Measurements from ENCODE around the gene SUN2. TPM values are rescaled to one million over a fixed set of nuclear protein-coding genes. Genes with fewer than 3 reads are reported as not detected.

SUN2 gene
- polyA plus RNA-seq, 1 donor from 2014 or later, result 172 TPM

GRCh38 chr22:38710866-38711265, 44.9 kb downstream of the SUN2 start:
- Histone ChIP-seq H3K9ac (ENCODE audit: low read length) (no peak overlapping the region), H3F3A (ENCODE audit: insufficient read depth, low read length, poor library complexity, severe bottlenecking) (no peaks in the 10 kb centered on the region), H3K27ac (ENCODE audit: low read length) (no peak overlapping the region), H3K36me3 (ENCODE audit: insufficient read depth, low read length) (no peaks in the 10 kb centered on the region), H3K27me3 (ENCODE audit: insufficient read depth, low read depth, low read length) (no peaks in the 10 kb centered on the region), H3K4me2 (ENCODE audit: low read length) (no peak overlapping the region), H3K9me3 (ENCODE audit: low read length) (no peaks in the 10 kb centered on the region), H3K4me3 (ENCODE audit: low read length) (no peak overlapping the region), H3K79me2 (replicated peaks; ENCODE audit: insufficient read depth, low read length) (peaks cover 76% of the 10 kb centered on the region), H3K9me2 (ENCODE audit: insufficient read depth, low read length) (no peaks in the 10 kb centered on the region), H4K20me1 (ENCODE audit: insufficient read depth) (no peaks in the 10 kb centered on the region), H2AFZ (ENCODE audit: low read depth, low read length) (no peak overlapping the region)
- TF ChIP-seq RAD21 (conservative IDR thresholded peaks at IDR 0.05) (no peak), SMC3 (conservative IDR thresholded peaks at IDR 0.05; ENCODE audit: poor library complexity) (no peak), MXI1 (conservative IDR thresholded peaks at IDR 0.05; ENCODE audit: poor library complexity, severe bottlenecking) (no peak), TAF1 (IDR thresholded peaks at IDR 0.05; ENCODE audit: low read depth) (no peak), POLR2AphosphoS5 (IDR thresholded peaks at IDR 0.05) (no peak), EZH2 (IDR thresholded peaks at IDR 0.05; ENCODE audit: borderline replicate concordance, insufficient read depth, low read length, poor library complexity, severe bottlenecking) (no peak), REST (IDR thresholded peaks at IDR 0.05; ENCODE audit: borderline replicate concordance) (no peak), EP300 (conservative IDR thresholded peaks at IDR 0.05; ENCODE audit: poor library complexity, severe bottlenecking) (no peak)
- TF ChIP-seq, protein P1, sequence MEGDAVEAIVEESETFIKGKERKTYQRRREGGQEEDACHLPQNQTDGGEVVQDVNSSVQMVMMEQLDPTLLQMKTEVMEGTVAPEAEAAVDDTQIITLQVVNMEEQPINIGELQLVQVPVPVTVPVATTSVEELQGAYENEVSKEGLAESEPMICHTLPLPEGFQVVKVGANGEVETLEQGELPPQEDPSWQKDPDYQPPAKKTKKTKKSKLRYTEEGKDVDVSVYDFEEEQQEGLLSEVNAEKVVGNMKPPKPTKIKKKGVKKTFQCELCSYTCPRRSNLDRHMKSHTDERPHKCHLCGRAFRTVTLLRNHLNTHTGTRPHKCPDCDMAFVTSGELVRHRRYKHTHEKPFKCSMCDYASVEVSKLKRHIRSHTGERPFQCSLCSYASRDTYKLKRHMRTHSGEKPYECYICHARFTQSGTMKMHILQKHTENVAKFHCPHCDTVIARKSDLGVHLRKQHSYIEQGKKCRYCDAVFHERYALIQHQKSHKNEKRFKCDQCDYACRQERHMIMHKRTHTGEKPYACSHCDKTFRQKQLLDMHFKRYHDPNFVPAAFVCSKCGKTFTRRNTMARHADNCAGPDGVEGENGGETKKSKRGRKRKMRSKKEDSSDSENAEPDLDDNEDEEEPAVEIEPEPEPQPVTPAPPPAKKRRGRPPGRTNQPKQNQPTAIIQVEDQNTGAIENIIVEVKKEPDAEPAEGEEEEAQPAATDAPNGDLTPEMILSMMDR (IDR thresholded peaks at IDR 0.05; ENCODE audit: poor library complexity, severe bottlenecking), result no peak

DNA sequence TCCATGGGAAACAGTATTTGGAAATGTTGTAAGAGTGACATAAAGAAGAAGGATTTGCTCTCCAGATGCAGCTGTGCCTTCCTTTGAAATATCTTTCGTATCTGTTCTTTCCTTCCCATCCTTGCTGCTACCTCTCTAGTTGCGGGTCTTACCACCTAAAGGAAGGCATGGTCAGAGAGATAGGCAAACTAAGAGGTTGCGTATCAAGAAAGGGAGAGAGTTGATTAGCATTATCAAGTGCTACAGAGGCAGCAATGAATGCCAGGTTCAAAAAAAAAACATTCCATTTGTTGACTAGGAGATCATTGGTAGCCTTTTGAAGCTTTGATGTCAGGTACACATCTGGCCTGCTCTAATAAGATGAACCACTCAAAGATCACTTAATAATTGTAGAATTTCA, 45.4 kb downstream of the SUN2 start:
- Histone ChIP-seq H3K9ac (ENCODE audit: low read length) (no peak overlapping the region), H3K4me2 (ENCODE audit: low read length) (no peak overlapping the region), H2AFZ (ENCODE audit: low read depth, low read length) (no peak overlapping the region), H3K9me2 (ENCODE audit: insufficient read depth, low read length) (no peaks in the 10 kb centered on the region), H3K36me3 (ENCODE audit: insufficient read depth, low read length) (no peaks in the 10 kb centered on the region), H3K27me3 (ENCODE audit: insufficient read depth, low read depth, low read length) (no peaks in the 10 kb centered on the region), H3K27ac (ENCODE audit: low read length) (no peak overlapping the region), H4K20me1 (ENCODE audit: insufficient read depth) (no peaks in the 10 kb centered on the region), H3K79me2 (replicated peaks; ENCODE audit: insufficient read depth, low read length) (peaks cover 76% of the 10 kb centered on the region), H3F3A (ENCODE audit: insufficient read depth, low read length, poor library complexity, severe bottlenecking) (no peaks in the 10 kb centered on the region), H3K4me3 (ENCODE audit: low read length) (no peak overlapping the region), H3K9me3 (ENCODE audit: low read length) (no peaks in the 10 kb centered on the region)
- TF ChIP-seq EP300 (conservative IDR thresholded peaks at IDR 0.05; ENCODE audit: poor library complexity, severe bottlenecking) (no peak), RAD21 (conservative IDR thresholded peaks at IDR 0.05) (no peak), POLR2AphosphoS5 (IDR thresholded peaks at IDR 0.05) (no peak), EZH2 (IDR thresholded peaks at IDR 0.05; ENCODE audit: borderline replicate concordance, insufficient read depth, low read length, poor library complexity, severe bottlenecking) (no peak), SMC3 (conservative IDR thresholded peaks at IDR 0.05; ENCODE audit: poor library complexity) (no peak), REST (IDR thresholded peaks at IDR 0.05; ENCODE audit: borderline replicate concordance) (no peak), TAF1 (IDR thresholded peaks at IDR 0.05; ENCODE audit: low read depth) (no peak), MXI1 (conservative IDR thresholded peaks at IDR 0.05; ENCODE audit: poor library complexity, severe bottlenecking) (no peak)
- TF ChIP-seq, protein P1 (IDR thresholded peaks at IDR 0.05; ENCODE audit: poor library complexity, severe bottlenecking), result no peak

Data from neural cell (in vitro differentiated cells).